ENCODE data around the gene HHEX. TPM values are rescaled to one million over a fixed set of nuclear protein-coding genes. Genes with fewer than 3 reads are reported as not detected.
A peak's percentile ranks its signal among the peaks of the same experiment; 100 is the strongest.

Gene HHEX
- total and polyA plus RNA-seq, 11 donors: 1.5 to 14.0 (median 3.9) TPM

DNA sequence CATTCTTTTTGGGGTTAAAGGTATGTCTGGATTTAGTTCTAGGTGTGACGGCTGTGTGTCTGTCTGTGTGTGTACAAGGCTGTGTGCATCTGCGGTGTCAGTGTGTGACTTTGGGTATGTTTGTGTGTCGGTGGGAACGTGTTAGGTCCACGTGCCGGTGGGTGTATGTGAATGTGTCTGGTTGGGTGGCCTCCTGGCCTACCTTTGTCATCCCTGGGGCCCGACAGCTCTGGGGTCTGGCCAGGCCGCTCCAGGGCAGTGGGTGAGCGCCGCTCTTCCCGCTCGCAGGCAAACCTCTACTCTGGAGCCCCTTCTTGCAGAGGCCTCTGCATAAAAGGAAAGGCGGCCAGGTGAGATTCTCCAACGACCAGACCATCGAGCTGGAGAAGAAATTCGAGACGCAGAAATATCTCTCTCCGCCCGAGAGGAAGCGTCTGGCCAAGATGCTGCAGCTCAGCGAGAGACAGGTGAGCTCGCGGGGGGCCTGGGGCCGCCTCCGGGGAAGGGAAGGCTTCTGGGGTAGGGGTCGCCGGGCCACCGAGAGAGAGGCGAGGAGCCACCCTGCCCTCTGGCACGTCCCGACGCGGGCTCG is 2.4 kb downstream of the HHEX start:
- peak overlapping the region in 10 of 12 donors; percentile 70 to 95 (median 90) for H3K27ac ChIP-seq
- ATAC-seq (no peak), DNase-seq (no peak)
- H3K36me3 ChIP-seq: peaks cover 0 to 35% (median 14%) of the 10 kb centered on the region in 9 donors
- intact Hi-C loops (cut with DNase I): loop anchor here in 7 of 10 donors (5.0 to 10.0 kb wide), 5 partner anchors 63 to 153 kb away; partner anchors contain the start of genes EXOC6 (in 2 of the 7) and KIF11 (in 1 of the 7)
- 35 to 54% (median 44%) methylated on average over 27 to 34 of the region's 34 CpGs for WGBS, 4 donors
- peak overlapping the region in 10 of 12 donors; percentile 37 to 81 (median 66) for H3K4me3 ChIP-seq
- H3K9me3 ChIP-seq: no peaks in the 10 kb centered on the region
- H3K27me3 ChIP-seq: peaks cover 2 to 58% (median 51%) of the 10 kb centered on the region in 9 donors
- H3K4me1 ChIP-seq: peaks cover 0 to 59% (median 8%) of the 10 kb centered on the region in 12 donors
- no peak for TF ChIP-seq POLR2A (IDR thresholded peaks at IDR 0.05)
- TF ChIP-seq, protein P1, sequence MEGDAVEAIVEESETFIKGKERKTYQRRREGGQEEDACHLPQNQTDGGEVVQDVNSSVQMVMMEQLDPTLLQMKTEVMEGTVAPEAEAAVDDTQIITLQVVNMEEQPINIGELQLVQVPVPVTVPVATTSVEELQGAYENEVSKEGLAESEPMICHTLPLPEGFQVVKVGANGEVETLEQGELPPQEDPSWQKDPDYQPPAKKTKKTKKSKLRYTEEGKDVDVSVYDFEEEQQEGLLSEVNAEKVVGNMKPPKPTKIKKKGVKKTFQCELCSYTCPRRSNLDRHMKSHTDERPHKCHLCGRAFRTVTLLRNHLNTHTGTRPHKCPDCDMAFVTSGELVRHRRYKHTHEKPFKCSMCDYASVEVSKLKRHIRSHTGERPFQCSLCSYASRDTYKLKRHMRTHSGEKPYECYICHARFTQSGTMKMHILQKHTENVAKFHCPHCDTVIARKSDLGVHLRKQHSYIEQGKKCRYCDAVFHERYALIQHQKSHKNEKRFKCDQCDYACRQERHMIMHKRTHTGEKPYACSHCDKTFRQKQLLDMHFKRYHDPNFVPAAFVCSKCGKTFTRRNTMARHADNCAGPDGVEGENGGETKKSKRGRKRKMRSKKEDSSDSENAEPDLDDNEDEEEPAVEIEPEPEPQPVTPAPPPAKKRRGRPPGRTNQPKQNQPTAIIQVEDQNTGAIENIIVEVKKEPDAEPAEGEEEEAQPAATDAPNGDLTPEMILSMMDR (IDR thresholded peaks at IDR 0.05): no peak

- 41 to 65% (median 56%) methylated on average over 7 of the region's 7 CpGs for WGBS, 4 donors
- no peak for TF ChIP-seq POLR2A (IDR thresholded peaks at IDR 0.05)
- TF ChIP-seq, protein P1 (IDR thresholded peaks at IDR 0.05): no peak
- no peak for ATAC-seq
- Histone ChIP-seq H3K9me3 (no peaks in the 10 kb centered on the region), H3K27ac (peak overlapping the region in 1 of 12 donors; percentile 93), H3K4me3 (peak overlapping the region in 8 of 12 donors; percentile 60 to 81 (median 66)), H3K27me3 (peaks cover 2 to 59% (median 51%) of the 10 kb centered on the region in 9 donors), H3K36me3 (peaks cover 0 to 35% (median 14%) of the 10 kb centered on the region in 9 donors), H3K4me1 (peaks cover 0 to 59% (median 8%) of the 10 kb centered on the region in 12 donors)
- DNase-seq: no peak
- intact Hi-C loops (cut with DNase I): loop anchor here in 7 of 10 donors (5.0 to 10.0 kb wide), 5 partner anchors 62 to 152 kb away; partner anchors contain the start of genes EXOC6 (in 2 of the 7) and KIF11 (in 1 of the 7)
These were observed 3.2 kb downstream of the HHEX start for GRCh38 chr10:92692697-92693533.

DNA sequence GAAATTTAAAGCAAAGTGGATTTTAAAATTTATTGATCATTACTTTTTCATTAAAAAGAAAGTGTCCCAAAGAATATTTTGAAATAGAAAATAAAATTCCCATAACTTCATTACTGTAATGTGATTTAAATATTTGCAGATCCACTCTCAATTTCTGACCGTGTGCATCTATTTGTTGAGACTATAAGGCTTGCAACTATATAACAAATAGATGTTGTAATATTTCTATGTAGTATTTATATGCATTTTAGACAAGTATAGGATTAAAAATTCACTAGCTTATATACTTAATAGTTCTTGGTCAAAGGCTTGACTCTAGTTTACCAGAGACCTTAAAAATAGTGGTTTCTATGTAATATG is 3.8 kb downstream of the HHEX start:
- H3K36me3 ChIP-seq: peaks cover 0 to 35% (median 14%) of the 10 kb centered on the region in 9 donors
- WGBS, 4 donors: 67 to 81% (median 74%) methylated on average over 1 of the region's 1 CpG
- peaks cover 0 to 56% (median 8%) of the 10 kb centered on the region in 12 donors for H3K4me1 ChIP-seq
- TF ChIP-seq, protein P1 (IDR thresholded peaks at IDR 0.05): no peak
- TF ChIP-seq POLR2A (IDR thresholded peaks at IDR 0.05): no peak
- H3K9me3 ChIP-seq: no peaks in the 10 kb centered on the region
- no peak for DNase-seq
- H3K27ac ChIP-seq: no peak overlapping the region
- peaks cover 2 to 60% (median 49%) of the 10 kb centered on the region in 9 donors for H3K27me3 ChIP-seq
- peak overlapping the region in 1 of 12 donors; percentile 67 for H3K4me3 ChIP-seq
- intact Hi-C loops (cut with DNase I): loop anchor here in 7 of 10 donors (5.0 to 10.0 kb wide), 5 partner anchors 61 to 151 kb away; partner anchors contain the start of genes EXOC6 (in 2 of the 7) and KIF11 (in 1 of the 7)
- no peak for ATAC-seq

Measured in heart left ventricle (tissue), 16 donors.